ENCODE results near the gene BCR.

Gene BCR

GRCh38 chr22:23281053-23281405 lies 100.7 kb downstream of the BCR start:
- no peak for ATAC-seq (replicated peaks)
- Mint-ChIP-seq H3K27me3 (no peaks in the 10 kb centered on the region), H3K4me3 (peak overlapping the region in 1 of 2 donors; percentile 38), H3K27ac (peak overlapping the region; percentile 88 to 91), H3K36me3 (ENCODE audit: insufficient read depth) (peaks cover 18% of the 10 kb centered on the region), H3K9me3 (no peaks in the 10 kb centered on the region), H3K4me1 (ENCODE audit: low read depth in 2 of 2) (peaks cover 30 to 33% of the 10 kb centered on the region in 2 donors)
- DNase-seq, result no peak

- H3K36me3 Mint-ChIP-seq (ENCODE audit: insufficient read depth), result peaks cover 18% of the 10 kb centered on the region
- ATAC-seq (replicated peaks), result peak; percentile 63
Observed at GRCh38 chr22:23281406-23282088, 101.2 kb downstream of the BCR start.

GRCh38 chr22:23282089-23282501 lies 101.8 kb downstream of the BCR start:
- Mint-ChIP-seq H3K27ac (peak overlapping the region; percentile 88 to 91), H3K4me3 (no peak overlapping the region), H3K4me1 (ENCODE audit: low read depth in 2 of 2) (peaks cover 30 to 33% of the 10 kb centered on the region in 2 donors), H3K27me3 (no peaks in the 10 kb centered on the region), H3K36me3 (ENCODE audit: insufficient read depth) (peaks cover 21% of the 10 kb centered on the region), H3K9me3 (no peaks in the 10 kb centered on the region)
- DNase-seq (no peak), ATAC-seq (replicated peaks) (no peak)

More at GRCh38 chr22:23281406-23282088, 101.2 kb downstream of the BCR start:
- Mint-ChIP-seq H3K27me3 (no peaks in the 10 kb centered on the region), H3K27ac (peak overlapping the region; percentile 88 to 91), H3K9me3 (no peaks in the 10 kb centered on the region), H3K4me3 (no peak overlapping the region), H3K4me1 (ENCODE audit: low read depth in 2 of 2) (peaks cover 30 to 33% of the 10 kb centered on the region in 2 donors)
- peak; percentile 78 to 84 (median 83) for DNase-seq

- no peaks in the 10 kb centered on the region for H3K27me3 Mint-ChIP-seq
- ATAC-seq (replicated peaks), result no peak
- DNase-seq, result no peak
- peak overlapping the region in 1 of 2 donors; percentile 87 for H3K27ac Mint-ChIP-seq
- H3K9me3 Mint-ChIP-seq, result no peaks in the 10 kb centered on the region
- H3K4me1 Mint-ChIP-seq (ENCODE audit: low read depth in 2 of 2), result peaks cover 30% of the 10 kb centered on the region in 2 donors
- H3K4me3 Mint-ChIP-seq, result no peak overlapping the region
- peaks cover 22% of the 10 kb centered on the region for H3K36me3 Mint-ChIP-seq (ENCODE audit: insufficient read depth)
Observed at GRCh38 chr22:23282516-23282915, 102.2 kb downstream of the BCR start.

GRCh38 chr22:23282986-23283385 lies 102.7 kb downstream of the BCR start:
- Mint-ChIP-seq H3K27me3 (no peaks in the 10 kb centered on the region), H3K4me3 (no peak overlapping the region), H3K27ac (peak overlapping the region in 1 of 2 donors; percentile 87), H3K4me1 (ENCODE audit: low read depth in 2 of 2) (peaks cover 30% of the 10 kb centered on the region in 2 donors), H3K9me3 (no peaks in the 10 kb centered on the region), H3K36me3 (ENCODE audit: insufficient read depth) (peaks cover 26% of the 10 kb centered on the region)
- no peak for ATAC-seq (replicated peaks)
- DNase-seq, result no peak

- Mint-ChIP-seq H3K4me3 (no peak overlapping the region), H3K36me3 (ENCODE audit: insufficient read depth) (peaks cover 24% of the 10 kb centered on the region), H3K27ac (no peak overlapping the region), H3K9me3 (no peaks in the 10 kb centered on the region), H3K27me3 (no peaks in the 10 kb centered on the region), H3K4me1 (ENCODE audit: low read depth in 2 of 2) (peaks cover 21 to 24% of the 10 kb centered on the region in 2 donors)
- DNase-seq (no peak), ATAC-seq (replicated peaks) (no peak)
Observed at GRCh38 chr22:23283591-23284503, 103.5 kb downstream of the BCR start.

- peaks cover 24% of the 10 kb centered on the region for H3K36me3 Mint-ChIP-seq (ENCODE audit: insufficient read depth)
- no peaks in the 10 kb centered on the region for H3K9me3 Mint-ChIP-seq
- H3K27ac Mint-ChIP-seq, result peak overlapping the region in 1 of 2 donors; percentile 57
- no peaks in the 10 kb centered on the region for H3K27me3 Mint-ChIP-seq
- H3K4me1 Mint-ChIP-seq (ENCODE audit: low read depth in 2 of 2), result peaks cover 14 to 20% of the 10 kb centered on the region in 2 donors
- no peak overlapping the region for H3K4me3 Mint-ChIP-seq
- no peak for ATAC-seq (replicated peaks)
- DNase-seq, result no peak
Observed at GRCh38 chr22:23284504-23285033, 104.3 kb downstream of the BCR start.

GRCh38 chr22:23285236-23285635 lies 104.9 kb downstream of the BCR start:
- no peaks in the 10 kb centered on the region for H3K27me3 Mint-ChIP-seq
- H3K27ac Mint-ChIP-seq, result peak overlapping the region in 1 of 2 donors; percentile 57
- ATAC-seq (replicated peaks) (no peak), DNase-seq (no peak)
- no peaks in the 10 kb centered on the region for H3K9me3 Mint-ChIP-seq
- peaks cover 7 to 15% of the 10 kb centered on the region in 2 donors for H3K4me1 Mint-ChIP-seq (ENCODE audit: low read depth in 2 of 2)
- peaks cover 29% of the 10 kb centered on the region for H3K36me3 Mint-ChIP-seq (ENCODE audit: insufficient read depth)
- H3K4me3 Mint-ChIP-seq, result no peak overlapping the region

- H3K27me3 Mint-ChIP-seq, result no peaks in the 10 kb centered on the region
- peaks cover 2 to 10% of the 10 kb centered on the region in 2 donors for H3K4me1 Mint-ChIP-seq (ENCODE audit: low read depth in 2 of 2)
- H3K9me3 Mint-ChIP-seq, result no peaks in the 10 kb centered on the region
- DNase-seq, result no peak
- peak overlapping the region in 1 of 2 donors; percentile 57 for H3K27ac Mint-ChIP-seq
- no peak overlapping the region for H3K4me3 Mint-ChIP-seq
- ATAC-seq (replicated peaks), result no peak
- peaks cover 34% of the 10 kb centered on the region for H3K36me3 Mint-ChIP-seq (ENCODE audit: insufficient read depth)
Observed at GRCh38 chr22:23285734-23286133, 105.4 kb downstream of the BCR start.

GRCh38 chr22:23286296-23286695 lies 106.0 kb downstream of the BCR start:
- peaks cover 39% of the 10 kb centered on the region for H3K36me3 Mint-ChIP-seq (ENCODE audit: insufficient read depth)
- no peak for ATAC-seq (replicated peaks)
- no peaks in the 10 kb centered on the region for H3K27me3 Mint-ChIP-seq
- H3K4me1 Mint-ChIP-seq (ENCODE audit: low read depth in 2 of 2), result peaks cover 0 to 6% of the 10 kb centered on the region in 2 donors
- DNase-seq, result no peak
- no peaks in the 10 kb centered on the region for H3K9me3 Mint-ChIP-seq
- H3K4me3 Mint-ChIP-seq, result no peak overlapping the region
- peak overlapping the region in 1 of 2 donors; percentile 15 for H3K27ac Mint-ChIP-seq

GRCh38 chr22:23287136-23288095 lies 107.1 kb downstream of the BCR start:
- Mint-ChIP-seq H3K4me1 (ENCODE audit: low read depth in 2 of 2) (no peaks in the 10 kb centered on the region), H3K27ac (peak overlapping the region; percentile 15 to 52), H3K4me3 (no peak overlapping the region), H3K9me3 (no peaks in the 10 kb centered on the region), H3K27me3 (no peaks in the 10 kb centered on the region), H3K36me3 (ENCODE audit: insufficient read depth) (peaks cover 44% of the 10 kb centered on the region)
- ATAC-seq (replicated peaks) (no peak), DNase-seq (no peak)

- no peak for ATAC-seq (replicated peaks)
- H3K36me3 Mint-ChIP-seq (ENCODE audit: insufficient read depth), result peaks cover 55% of the 10 kb centered on the region
Observed at GRCh38 chr22:23288301-23289129, 108.2 kb downstream of the BCR start.

More at GRCh38 chr22:23288301-23289129, 108.2 kb downstream of the BCR start:
- Mint-ChIP-seq H3K27me3 (no peaks in the 10 kb centered on the region), H3K4me3 (no peak overlapping the region), H3K27ac (peak overlapping the region in 1 of 2 donors; percentile 62), H3K9me3 (no peaks in the 10 kb centered on the region), H3K4me1 (ENCODE audit: low read depth in 2 of 2) (no peaks in the 10 kb centered on the region)
- no peak for DNase-seq
